HG02759 (cell line): ENCODE data around the gene LYSMD2.

Experiments used
- ATAC-seq: cut with Tn5 transposase; IDR thresholded peaks from one replicate; pipeline ENCODE4 v1.9.1; 2021; ENCODE audit warnings: mild to moderate bottlenecking, moderate library complexity; ENCODE audit not compliant: unreplicated experiment

The LYSMD2 gene

DNA sequence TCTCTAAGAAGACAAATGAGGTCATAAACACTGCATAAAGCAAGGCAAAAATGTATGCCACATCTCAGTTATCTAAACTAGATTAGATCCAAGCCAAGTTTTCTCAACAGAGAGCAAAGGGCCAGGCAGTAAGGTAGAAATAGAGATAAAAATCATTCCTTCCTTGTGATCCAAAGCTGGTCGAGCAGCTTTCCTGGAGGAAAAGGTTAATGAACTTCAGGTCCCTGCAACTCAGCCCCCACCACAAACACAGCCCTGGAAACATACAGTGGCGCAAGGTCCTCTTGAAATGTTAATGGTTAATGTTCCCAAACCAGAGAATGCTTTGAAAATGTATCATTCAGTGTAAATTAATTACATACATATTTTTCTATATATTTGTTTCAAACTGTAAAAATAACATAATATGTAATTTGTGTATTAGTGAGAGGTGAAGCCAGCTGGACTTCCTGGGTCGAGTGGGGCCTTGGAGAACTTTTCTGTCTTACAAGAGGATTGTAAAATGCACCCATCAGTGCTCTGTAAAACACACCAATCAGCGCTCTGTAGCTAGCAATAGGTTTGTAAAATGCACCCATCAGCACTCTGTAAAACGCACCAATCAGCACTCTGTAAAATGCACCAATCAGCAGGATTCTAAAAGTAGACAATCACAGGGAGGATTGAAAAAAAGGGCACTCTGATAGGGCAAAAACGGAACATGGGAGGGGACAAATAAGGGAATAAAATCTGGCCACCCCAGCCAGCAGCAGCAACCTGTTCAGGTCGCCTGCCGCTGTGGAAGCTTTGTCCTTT is 17.1 kb downstream of the LYSMD2 start:
- ATAC-seq = no peak

DNA sequence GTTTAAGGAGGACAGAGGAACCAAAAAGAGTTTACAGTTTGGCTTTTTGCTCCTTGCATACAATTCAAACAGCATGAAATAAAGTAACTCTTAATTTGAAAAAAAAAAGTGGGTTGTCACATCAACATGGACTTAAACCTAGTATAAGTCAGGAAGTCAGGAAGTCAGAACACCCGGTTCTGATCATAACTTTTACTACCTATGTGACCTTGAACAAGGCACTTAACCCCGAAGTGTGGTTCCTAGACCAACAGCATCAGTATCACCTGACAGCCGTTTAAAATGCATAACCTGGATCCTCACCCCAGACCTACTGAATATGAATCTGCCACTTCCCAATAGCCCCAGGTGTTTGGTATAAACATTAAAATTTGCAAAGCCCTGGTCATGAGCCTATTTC is 18.7 kb downstream of the LYSMD2 start:
- ATAC-seq = no peak

DNA sequence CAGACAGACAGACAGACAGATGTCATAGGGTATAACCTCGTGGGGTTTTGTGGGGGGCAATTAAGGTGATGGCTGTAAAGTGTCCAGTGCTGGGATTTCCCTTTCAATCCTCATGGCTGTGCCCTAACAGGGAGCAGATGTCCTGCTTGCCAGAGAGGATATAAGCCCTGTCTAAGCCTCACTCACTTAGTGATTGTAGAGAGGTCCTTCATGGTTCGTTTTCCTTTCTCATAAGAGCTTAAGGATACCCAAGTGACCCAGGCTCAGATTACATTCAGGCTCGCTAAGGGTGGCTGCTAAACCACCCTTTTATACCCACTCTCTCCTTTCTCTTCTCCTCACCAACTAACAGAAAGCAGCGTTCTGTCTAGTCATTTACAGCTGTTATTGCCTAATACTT is 19.2 kb downstream of the LYSMD2 start:
- no peak for ATAC-seq

DNA sequence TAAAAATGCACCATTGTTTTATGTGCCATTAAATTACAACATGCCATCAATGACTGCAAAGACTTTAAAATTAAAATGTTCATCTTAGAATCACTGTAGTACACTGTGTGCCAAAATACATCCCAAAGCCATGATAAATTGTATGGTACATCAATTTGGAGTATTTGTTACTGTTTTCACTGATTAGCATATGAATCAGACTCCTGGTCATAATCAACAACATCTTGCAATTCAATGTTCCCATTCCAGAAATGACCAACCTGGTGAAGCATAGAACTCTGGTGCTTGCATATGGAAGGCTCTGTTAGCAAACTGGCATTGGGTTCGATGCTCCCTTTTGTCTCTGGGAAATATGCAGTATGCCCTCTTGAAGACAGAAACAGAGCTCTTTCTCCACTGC is 22.5 kb downstream of the LYSMD2 start:
- ATAC-seq = no peak

DNA sequence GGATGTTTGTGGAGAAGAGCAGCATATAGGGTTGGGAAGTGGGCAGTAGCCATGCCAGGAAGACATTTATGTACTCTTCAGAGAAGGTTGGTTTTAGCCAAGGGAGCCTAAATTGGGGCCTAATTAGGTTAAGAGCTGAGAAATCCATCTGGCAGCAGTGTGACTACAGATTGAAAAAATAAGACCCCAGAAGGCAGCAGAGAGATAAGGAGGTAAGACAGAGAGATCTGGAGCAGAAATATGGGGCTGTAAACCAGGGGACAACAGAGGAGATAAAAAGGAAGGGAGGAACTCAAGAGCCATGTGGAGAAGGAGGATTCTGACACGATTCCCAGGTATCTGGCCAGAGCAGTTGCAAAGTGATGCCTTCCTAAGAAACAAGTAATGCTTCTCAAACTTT is 23.3 kb downstream of the LYSMD2 start:
- ATAC-seq = no peak

DNA sequence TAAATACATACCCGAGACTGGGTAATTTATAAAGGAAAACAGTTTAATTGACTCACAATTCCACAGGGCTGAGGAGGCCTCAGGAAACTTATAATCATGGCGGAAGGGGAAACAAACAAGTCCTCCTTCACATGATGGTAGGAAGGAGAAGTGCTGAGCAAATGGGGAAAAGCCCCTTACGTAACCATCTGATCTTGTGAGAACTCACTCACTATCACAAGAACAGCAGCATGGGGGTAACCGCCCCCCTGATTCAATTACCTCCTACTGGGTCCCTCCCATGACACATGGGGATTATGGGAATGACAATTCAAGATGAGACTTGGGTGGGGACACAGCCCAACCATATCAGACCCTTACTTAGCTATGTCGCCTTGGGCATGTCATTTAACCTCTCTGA is 28.4 kb downstream of the LYSMD2 start:
- ATAC-seq = no peak

DNA sequence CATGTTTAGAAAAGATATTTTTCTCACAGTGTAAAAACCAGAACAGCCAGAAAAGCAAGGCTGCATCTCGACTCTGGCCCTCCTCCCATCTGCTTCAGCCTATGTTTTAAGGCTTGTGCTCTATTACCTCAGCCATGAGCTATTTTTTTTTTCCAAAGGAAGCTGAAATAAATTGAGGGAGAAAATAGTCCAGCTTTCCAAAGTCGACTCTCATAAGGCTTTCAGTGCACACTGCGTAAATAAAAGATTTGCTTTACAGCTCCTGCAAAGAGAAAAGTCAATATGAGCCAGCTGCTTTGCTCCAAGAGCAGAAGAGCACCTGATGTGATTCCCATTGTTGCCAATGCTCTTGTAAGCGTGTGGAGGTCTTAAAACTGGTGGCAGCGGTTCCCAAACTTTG is 29.4 kb downstream of the LYSMD2 start:
- no peak for ATAC-seq

DNA sequence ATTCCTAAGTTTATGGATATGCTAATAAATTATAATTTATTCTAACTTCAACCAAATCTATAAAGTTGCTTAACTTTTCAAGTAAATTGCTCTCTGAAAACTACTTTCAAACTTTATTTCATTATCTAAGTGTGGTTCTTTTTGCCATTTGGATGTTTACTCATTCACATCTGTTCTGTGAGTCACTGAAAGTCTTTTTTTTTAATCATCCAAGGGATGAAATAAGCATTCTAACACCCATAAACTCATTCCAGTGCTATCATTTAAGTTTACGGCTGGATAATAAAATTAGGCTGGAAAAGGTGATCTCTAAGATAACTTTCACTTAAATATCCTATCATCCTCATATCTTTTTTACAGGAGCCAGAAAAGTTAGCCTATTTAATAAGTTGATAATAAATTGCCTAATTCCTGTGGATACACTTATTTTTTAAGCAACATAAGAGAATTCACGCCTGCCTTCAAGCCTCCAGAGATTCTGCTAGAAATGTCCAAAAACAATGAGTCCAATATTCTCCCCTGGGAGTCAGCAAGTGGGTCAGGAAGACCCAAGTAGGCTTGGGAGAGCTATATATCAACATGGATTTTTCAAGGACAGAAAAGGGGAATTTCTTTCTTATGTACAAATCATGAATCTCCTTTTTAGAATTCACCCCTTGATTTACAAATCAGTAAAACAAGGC is 30.4 kb downstream of the LYSMD2 start:
- ATAC-seq = no peak

DNA sequence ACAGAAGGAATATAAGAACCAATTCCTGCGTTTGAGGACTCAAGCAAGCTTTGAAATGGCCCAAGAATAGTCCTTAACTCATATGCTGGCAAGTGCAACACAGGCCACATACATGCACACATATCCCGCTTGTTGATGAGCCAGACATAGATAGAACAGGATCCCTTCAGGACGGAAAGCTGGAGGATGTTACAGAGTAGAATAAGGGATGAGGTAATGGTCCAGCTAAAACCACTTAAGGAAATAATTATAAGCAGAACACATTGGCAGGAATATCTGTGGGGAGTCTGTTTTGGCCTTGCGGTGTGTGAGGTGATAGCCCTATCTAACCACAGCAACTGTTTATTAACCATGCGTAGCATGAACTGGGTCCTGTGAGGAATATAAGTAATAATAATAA is 31.2 kb downstream of the LYSMD2 start:
- ATAC-seq = no peak

DNA sequence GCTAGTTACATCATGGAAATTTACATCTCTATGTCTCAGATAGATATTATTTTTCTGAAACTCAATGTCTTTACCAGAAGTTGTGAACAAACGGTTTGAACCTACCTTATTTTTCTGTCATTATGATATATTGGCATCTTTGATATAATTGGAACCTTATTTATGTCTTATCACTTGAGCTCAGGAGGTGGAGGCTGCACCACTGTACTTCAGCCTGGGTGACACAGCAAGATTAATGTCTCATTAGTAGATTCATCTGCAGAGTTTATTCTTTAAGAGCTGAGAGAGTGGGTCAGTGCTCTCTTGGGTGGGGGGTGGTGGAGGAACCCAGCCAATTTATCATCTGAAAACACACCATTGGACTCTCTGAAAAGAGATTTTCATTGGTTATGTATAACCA is 34.7 kb downstream of the LYSMD2 start:
- ATAC-seq = no peak

DNA sequence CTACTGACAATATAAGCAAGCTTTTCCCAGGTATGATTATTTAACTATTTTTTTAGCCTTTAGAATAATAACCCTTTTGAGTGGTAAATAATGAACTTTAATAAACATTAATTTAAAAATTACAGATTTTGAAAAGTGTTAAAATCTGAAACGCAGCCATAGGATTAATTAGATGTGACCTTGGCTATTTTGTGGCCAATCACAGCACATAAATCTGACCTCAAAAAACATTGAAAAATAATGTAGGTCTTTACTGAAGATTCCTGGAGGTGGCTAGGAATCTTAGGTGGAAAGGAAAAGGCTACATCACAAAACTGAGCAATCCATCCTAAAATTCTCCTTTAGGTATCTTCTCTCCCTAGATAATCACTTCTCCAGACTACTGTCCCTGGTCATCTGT is 38.1 kb downstream of the LYSMD2 start:
- no peak for ATAC-seq

DNA sequence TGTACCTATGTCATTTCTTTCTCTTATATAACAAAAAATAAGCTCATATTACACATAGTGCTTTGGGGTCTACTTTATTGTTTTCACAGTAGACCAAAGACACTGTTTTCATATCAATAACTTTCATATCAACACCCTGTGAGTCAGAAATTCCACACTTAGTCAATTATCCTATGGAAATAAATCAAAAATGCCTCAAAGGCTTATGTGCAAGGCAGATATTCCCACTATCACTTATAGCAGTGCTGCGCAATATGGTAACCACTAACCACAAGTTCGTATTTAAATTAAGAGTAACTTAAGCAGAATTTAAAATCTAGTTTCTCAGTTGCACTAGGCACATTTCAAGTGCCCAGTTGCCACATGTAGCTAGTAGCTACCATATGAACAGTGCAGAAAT is 40.3 kb downstream of the LYSMD2 start:
- no peak for ATAC-seq

DNA sequence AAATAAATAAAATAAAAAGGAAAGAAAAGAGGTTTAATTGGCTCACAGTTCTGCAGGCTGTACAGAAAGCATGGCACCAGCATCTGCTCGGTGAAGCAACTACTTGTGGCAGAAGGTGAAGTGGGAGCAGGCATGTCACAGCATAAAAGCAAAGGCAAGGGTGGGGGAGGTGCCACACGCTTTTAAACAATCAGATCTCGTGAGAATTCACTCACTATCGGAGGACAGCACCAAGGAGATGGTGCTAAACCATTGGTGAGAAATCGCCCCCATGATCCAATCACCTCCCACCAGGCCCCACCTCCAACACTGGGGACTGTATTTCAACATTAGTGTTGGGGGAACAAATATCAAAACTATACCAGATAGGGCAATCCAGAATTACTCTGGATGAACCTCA is 40.9 kb downstream of the LYSMD2 start:
- ATAC-seq = no peak

DNA sequence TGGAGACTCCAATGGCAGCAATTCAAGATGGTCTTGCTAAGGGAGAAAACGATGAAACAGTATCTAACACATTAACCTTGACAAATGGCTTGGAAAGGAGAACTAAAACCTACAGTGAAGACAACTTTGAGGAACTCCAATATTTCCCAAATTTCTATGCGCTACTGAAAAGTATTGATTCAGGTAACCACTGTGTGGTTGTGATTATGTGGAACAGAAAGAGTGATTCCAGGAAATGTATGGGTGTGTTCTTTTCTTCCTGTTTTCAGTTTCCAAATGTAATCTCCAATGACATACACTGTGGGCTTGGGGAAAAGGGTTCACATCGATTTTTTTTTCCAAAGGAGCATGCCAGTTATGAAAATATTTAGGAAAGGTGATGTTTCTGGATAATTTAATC is 45.3 kb downstream of the LYSMD2 start:
- ATAC-seq = no peak

DNA sequence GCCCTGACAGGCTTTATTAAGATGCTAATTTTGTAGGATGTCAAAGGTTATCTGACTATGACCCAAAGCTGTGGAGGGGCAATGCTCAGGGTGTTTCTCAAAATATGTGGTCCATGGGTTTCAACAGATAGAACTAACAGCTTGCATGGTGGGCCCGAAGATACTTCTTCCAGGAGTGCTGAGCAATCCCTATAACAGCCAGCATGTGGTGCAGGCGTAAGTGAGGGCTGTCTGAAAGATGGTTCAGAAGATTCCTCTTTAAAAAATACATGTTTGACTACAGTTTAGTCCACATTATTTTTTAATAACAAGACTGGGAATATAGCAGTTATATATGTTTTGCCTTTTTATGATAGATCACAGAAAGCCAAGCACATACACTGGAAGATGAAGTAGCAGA is 48.6 kb downstream of the LYSMD2 start:
- ATAC-seq = no peak

DNA sequence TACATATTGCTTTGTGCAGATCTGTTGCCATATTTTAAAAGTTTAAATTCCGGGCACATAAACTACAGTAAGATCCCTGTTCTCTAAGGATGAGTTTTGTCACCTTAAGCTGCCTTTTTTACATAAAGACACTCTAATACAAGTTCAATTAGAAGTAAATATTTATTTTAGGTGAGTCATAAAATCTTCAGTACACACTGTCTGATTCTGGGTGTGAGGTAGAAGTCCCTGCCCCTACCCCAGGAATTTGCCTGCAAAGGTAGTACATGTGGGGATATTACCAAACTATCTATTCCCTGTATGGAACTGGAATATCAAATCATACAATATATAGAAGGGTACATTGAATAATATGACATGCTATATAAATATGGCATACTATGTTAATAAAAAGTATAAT is 49.9 kb downstream of the LYSMD2 start:
- no peak for ATAC-seq

DNA sequence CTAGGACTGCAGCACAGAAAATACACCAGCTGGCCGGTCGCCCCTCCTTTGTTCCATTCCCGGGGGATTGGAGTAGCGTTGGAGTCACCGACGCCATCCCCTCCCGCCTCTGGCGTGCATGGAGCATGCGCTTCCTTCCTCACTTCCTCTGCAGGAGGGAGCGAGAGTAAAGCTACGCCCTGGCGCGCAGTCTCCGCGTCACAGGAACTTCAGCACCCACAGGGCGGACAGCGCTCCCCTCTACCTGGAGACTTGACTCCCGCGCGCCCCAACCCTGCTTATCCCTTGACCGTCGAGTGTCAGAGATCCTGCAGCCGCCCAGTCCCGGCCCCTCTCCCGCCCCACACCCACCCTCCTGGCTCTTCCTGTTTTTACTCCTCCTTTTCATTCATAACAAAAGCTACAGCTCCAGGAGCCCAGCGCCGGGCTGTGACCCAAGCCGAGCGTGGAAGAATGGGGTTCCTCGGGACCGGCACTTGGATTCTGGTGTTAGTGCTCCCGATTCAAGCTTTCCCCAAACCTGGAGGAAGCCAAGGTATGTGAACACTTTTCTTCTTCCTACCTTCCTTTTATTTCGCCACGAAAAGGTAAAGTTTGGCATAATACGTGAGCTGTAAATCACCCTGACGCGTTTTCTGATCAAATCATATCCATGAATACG is 56.0 kb downstream of the LYSMD2 start, which contains the start of gene SCG3:
Gene SCG3, plus strand, starts transcription at position 201 of the 661 bp plus-strand sequence. Its CDS starts 253 bp downstream, at position 454.
- no peak for ATAC-seq

DNA sequence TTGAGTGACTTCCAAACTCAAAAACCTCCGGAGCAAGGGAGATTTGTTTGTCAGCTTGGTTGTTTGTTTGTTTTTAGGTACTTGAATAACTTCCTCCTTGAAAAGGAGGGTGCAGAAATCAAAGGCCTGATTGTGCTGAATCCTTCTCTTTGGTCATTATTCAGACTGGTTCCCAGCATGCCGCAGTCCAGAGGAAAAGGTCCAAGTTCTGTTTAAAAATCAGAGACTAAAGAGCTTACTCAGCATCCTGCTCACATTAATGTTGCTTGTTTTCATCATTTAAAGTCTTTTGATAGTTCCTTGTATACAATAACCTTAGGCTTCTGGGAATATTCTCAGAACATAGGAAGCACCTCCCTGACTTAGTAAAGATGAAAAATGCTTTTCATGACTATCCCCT is 57.1 kb downstream of the LYSMD2 start:
- no peak for ATAC-seq

DNA sequence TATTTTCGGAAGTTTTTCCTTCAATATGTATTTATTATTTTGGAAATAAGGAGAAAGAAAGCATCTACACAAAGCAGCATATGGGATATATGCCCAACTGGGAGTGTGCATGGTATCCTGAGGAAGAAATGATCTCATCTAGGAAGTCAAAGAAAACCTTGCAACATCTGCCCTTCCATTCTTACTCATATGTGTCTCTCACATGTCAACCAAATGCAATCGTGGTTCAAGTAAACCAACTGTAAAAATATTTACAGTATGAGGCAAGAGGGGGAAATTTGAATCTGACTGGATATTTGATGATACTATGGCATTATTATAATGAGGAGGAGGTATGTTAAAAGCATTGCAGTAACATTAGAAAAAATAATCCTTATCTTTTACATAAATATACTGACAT is 59.4 kb downstream of the LYSMD2 start:
- ATAC-seq = no peak

DNA sequence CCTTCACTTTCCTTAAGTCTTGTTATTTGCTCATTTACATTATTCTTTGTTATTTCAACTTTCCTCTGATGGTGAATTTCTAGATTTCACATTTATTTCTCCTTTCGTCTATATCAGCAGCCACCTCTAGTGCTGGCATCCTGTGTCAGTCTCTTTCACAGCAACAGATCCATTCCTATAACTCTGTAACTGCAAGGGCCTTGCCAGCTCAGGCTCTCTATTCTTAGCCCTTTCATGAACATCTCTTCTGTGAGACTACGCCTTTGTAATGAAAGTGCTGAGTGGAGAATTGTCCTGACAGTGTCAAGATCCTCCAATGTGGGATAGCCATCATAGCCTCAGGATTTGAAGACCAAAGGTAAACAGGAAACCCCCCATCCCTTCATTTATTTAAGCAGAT is 60.0 kb downstream of the LYSMD2 start:
- no peak for ATAC-seq

DNA sequence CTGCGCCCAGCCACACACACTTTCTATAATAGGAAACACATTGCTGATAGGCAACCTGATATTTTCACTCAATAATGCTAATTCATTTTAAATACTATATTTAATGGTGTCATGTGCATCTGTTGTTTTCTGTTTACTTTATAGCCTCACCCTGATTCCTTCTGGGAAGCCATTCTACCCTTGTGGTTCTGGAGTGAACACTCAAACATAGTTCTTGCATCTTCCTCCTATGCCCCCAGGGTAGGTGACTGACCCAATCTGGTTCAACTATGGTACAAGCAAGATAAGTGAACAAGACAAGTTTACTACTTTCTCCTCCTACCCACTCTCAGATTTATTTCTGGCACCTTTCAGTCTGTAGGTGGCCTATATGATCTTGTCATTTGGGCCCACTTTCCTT is 60.4 kb downstream of the LYSMD2 start:
- no peak for ATAC-seq

DNA sequence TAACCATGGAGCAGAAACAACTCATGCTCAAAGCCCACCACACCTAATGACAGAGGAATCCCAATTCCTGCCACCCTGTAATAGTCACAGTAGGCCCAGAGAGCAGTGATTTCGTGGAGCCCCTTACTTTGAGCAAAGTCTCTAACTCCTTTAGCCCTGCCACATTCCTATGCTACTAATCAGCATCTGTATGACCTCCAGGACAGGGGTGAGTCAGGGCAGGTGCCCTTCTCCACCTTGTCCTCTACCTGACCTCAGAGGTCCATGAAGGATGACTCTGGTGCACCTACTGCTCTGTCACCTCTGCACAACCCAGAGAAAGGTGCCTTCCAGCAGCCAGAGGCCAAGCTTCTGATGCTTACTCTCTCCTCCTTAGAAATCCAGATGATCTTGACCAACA is 62.2 kb downstream of the LYSMD2 start:
- ATAC-seq = no peak
